GM21423 (cell line): ENCODE data around the gene RABEP2.

Source experiments
- ATAC-seq: cut with Tn5 transposase; IDR thresholded peaks from one replicate; pipeline ENCODE4 v1.9.1; 2021; ENCODE audit warnings: mild to moderate bottlenecking, moderate library complexity; ENCODE audit not compliant: unreplicated experiment

Gene RABEP2

GRCh38 chr16:28859326-28859725, 65.7 kb downstream of the RABEP2 start:
- ATAC-seq = no peak

GRCh38 chr16:28858421-28858820, 66.6 kb downstream of the RABEP2 start:
- ATAC-seq = no peak
